HCT116 (cell line): Measurements from ENCODE around the gene GIMD1. TPM values are rescaled to one million over a fixed set of nuclear protein-coding genes. Genes with fewer than 3 reads are reported as not detected.

ENCODE experiments used
- ATAC-seq: fragments of 200-7000 bp; cut with Tn5 transposase; 2 replicates; pipeline ENCODE4 v1.9.1; 2020; ENCODE audit warnings: mild to moderate bottlenecking, moderate library complexity
- BruUV-seq: library from RNA; stranded (reverse); fragments of 400-500 nt; replicated peaks from 2 replicates; lab custom pipeline; 2021; lab: Mats Ljungman, UMichigan
- CTCF ChIA-PET: fragments of 300-600 bp; sonication (Branson Sonifier 250); formaldehyde crosslinking; loops from one replicate; lab custom pipeline; 2021; ENCODE audit warnings: antibody characterized with exemption; lab: Charles Lee
- POLR2A ChIA-PET: fragments of 300-600, 350-600 bp; sonication (Branson Sonifier 250); formaldehyde crosslinking; loops from one replicate; lab custom pipeline; 2021; ENCODE audit warnings: antibody characterized with exemption; lab: Charles Lee
- RAD21 ChIA-PET, 2 experiments: fragments of 300-600 bp; sonication (Branson Sonifier 250); formaldehyde crosslinking; loops; one replicate each; lab custom pipeline; 2023; ENCODE audit warnings: low total read pairs in 2 of 2; ENCODE audit not compliant: uncharacterized antibody in 2 of 2, unreplicated experiment in 2 of 2, low non-redundant PET in 1 of 2; lab: Charles Lee
- DNase-seq: peaks from one replicate; pipeline ENCODE4 v3.0.0-alpha.2; 2010; ENCODE audit warnings: low read depth, low spot score
- H2AFZ ChIP-seq: fragments of 200-600 bp; shearing (Covaris generic), sonication (generic); 2 replicates; pipeline ENCODE4 v1.6.1; 2017; ENCODE audit warnings: low read depth, mixed run types, mixed read lengths, antibody characterized with exemption, low read length; ENCODE audit not compliant: poor library complexity, severe bottlenecking
- H3K27ac ChIP-seq: 2 replicates; pipeline ENCODE4 v1.5.1; 2012; ENCODE audit warnings: low read depth, low read length
- H3K27me3 ChIP-seq: fragments of 200-600 bp; sonication (generic); 2 replicates; pipeline ENCODE4 v1.6.1; 2016; ENCODE audit warnings: mixed run types, low read length, mixed read lengths; ENCODE audit not compliant: insufficient read depth
- H3K36me3 ChIP-seq, 2 experiments: fragments of 200-500 bp in 1 of 2; fragments of 200-600 bp in 1 of 2; sonication (Bioruptor generic) in 1 of 2; sonication (generic) in 1 of 2; 2 replicates each; pipeline versions ENCODE4 v1.5.1 to v1.6.1; 2014 to 2016; ENCODE audit warnings: low read length in 2 of 2, inconsistent platforms in 1 of 2, mixed read lengths in 1 of 2, mixed run types in 1 of 2; ENCODE audit not compliant: insufficient read depth in 2 of 2, control insufficient read depth in 1 of 2
- H3K4me1 ChIP-seq, 2 experiments: fragments of 200-600 bp in 1 of 2; sonication (generic) in 1 of 2; 2 replicates each; pipeline versions ENCODE4 v1.5.1 to v1.6.1; 2012 to 2017; ENCODE audit warnings: low read length in 2 of 2, inconsistent platforms in 1 of 2, mild to moderate bottlenecking in 1 of 2, mixed read lengths in 1 of 2, mixed run types in 1 of 2, moderate library complexity in 1 of 2; ENCODE audit not compliant: insufficient read depth in 2 of 2, control insufficient read depth in 1 of 2
- H3K4me2 ChIP-seq: fragments of 200-600 bp; sonication (generic); 2 replicates; pipeline ENCODE4 v1.6.1; 2017; ENCODE audit warnings: mixed run types, low read length, mixed read lengths
- H3K4me3 ChIP-seq, 2 experiments: fragments of 200-600 bp in 1 of 2; sonication (generic) in 1 of 2; replicated peaks in 1 of 2; 2 replicates each; pipeline ENCODE4 v1.5.1; 2011 to 2016; ENCODE audit warnings: low read length in 2 of 2, control low read depth in 1 of 2, low read depth in 1 of 2, mild to moderate bottlenecking in 1 of 2, mixed read lengths in 1 of 2, mixed run types in 1 of 2
- H3K79me2 ChIP-seq: fragments of 200-600 bp; sonication (generic); 2 replicates; pipeline ENCODE4 v1.6.1; 2017; ENCODE audit warnings: mild to moderate bottlenecking, mixed run types, low read length, moderate library complexity, mixed read lengths; ENCODE audit not compliant: insufficient read depth
- H3K9ac ChIP-seq: fragments of 200-600 bp; sonication (generic); 2 replicates; pipeline ENCODE4 v1.6.1; 2016; ENCODE audit warnings: low read length, mixed read lengths
- H3K9me2 ChIP-seq: fragments of 200-600 bp; sonication (generic), shearing (Covaris generic); 2 replicates; pipeline ENCODE4 v1.6.1; 2017; ENCODE audit warnings: mixed run types, mild to moderate bottlenecking, moderate library complexity; ENCODE audit not compliant: insufficient read depth
- H3K9me3 ChIP-seq, 2 experiments: fragments of 200-500 bp in 1 of 2; fragments of 200-600 bp in 1 of 2; sonication (Bioruptor generic) in 1 of 2; sonication (generic) in 1 of 2; 2 replicates each; pipeline ENCODE4 v1.6.1; 2014 to 2017; ENCODE audit warnings: low read length in 2 of 2, mixed read lengths in 2 of 2, inconsistent platforms in 1 of 2, low read depth in 1 of 2, mild to moderate bottlenecking in 1 of 2, mixed run types in 1 of 2, moderate library complexity in 1 of 2; ENCODE audit not compliant: control insufficient read depth in 1 of 2, insufficient read depth in 1 of 2
- H4K20me1 ChIP-seq: fragments of 200-600 bp; sonication (generic), shearing (Covaris generic); 2 replicates; pipeline ENCODE4 v1.6.1; 2017; ENCODE audit warnings: mixed run types, mild to moderate bottlenecking, moderate library complexity; ENCODE audit not compliant: insufficient read depth
- CBX3 ChIP-seq: IDR thresholded peaks from 2 replicates; pipeline ENCODE4 v1.6.1; 2012; ENCODE audit warnings: low read depth
- CEBPB ChIP-seq: IDR thresholded peaks from 2 replicates; pipeline ENCODE4 v1.6.1; 2012; ENCODE audit warnings: low read depth
- ELF1 ChIP-seq: IDR thresholded peaks from 2 replicates; pipeline ENCODE4 v1.6.1; 2012; ENCODE audit warnings: low read depth, borderline replicate concordance
- EZH2 ChIP-seq: fragments of 200-600 bp; sonication (generic); IDR thresholded peaks from 2 replicates; pipeline ENCODE4 v1.6.1; 2017; ENCODE audit warnings: antibody characterized with exemption, mixed run types
- EZH2phosphoT487 ChIP-seq: fragments of 200-600 bp; IDR thresholded peaks from 2 replicates; pipeline ENCODE4 v1.6.1; 2018; ENCODE audit warnings: antibody characterized with exemption, borderline replicate concordance
- FOSL1 ChIP-seq: IDR thresholded peaks from 2 replicates; pipeline ENCODE4 v1.6.1; 2012; ENCODE audit warnings: low read depth
- JUND ChIP-seq: IDR thresholded peaks from 2 replicates; pipeline ENCODE4 v1.6.1; 2012
- POLR2A ChIP-seq: IDR thresholded peaks from 2 replicates; pipeline ENCODE4 v1.7.0; 2011; ENCODE audit warnings: borderline replicate concordance; ENCODE audit not compliant: insufficient read depth, insufficient read length; ENCODE audit errors: extremely low read depth
- POLR2AphosphoS5 ChIP-seq: IDR thresholded peaks from 2 replicates; pipeline ENCODE4 v1.6.1; 2011; ENCODE audit warnings: mild to moderate bottlenecking, low read depth, low read length, moderate library complexity
- RAD21 ChIP-seq: IDR thresholded peaks from 2 replicates; pipeline ENCODE4 v1.6.1; 2012; ENCODE audit warnings: low read depth, mild to moderate bottlenecking
- SIN3A ChIP-seq: IDR thresholded peaks from 2 replicates; pipeline ENCODE4 v1.6.1; 2012; ENCODE audit warnings: low read depth
- SP1 ChIP-seq: IDR thresholded peaks from 2 replicates; pipeline ENCODE4 v1.6.1; 2012; ENCODE audit warnings: low read depth
- SRF ChIP-seq: IDR thresholded peaks from 2 replicates; pipeline ENCODE4 v1.6.1; 2012; ENCODE audit warnings: low read depth
- TCF7L2 ChIP-seq: IDR thresholded peaks from 2 replicates; pipeline ENCODE4 v1.7.0; 2011; ENCODE audit warnings: borderline replicate concordance, inconsistent platforms; ENCODE audit not compliant: insufficient read depth, insufficient read length; ENCODE audit errors: extremely low read depth
- ZFX ChIP-seq: fragments of 450-650 bp; IDR thresholded peaks from 2 replicates; pipeline ENCODE4 v1.6.1; 2017
- ZNF274 ChIP-seq: fragments of 200-500 bp; sonication (Bioruptor generic); IDR thresholded peaks from 2 replicates; pipeline ENCODE4 v1.6.1; 2014; ENCODE audit warnings: mild to moderate bottlenecking, low read depth, low read length, inconsistent platforms
- intact Hi-C: fragments of 100-400 bp; cut with micrococcal nuclease; formaldehyde crosslinking; loops from 2 replicates; pipeline ENCODE4 v1.10.0; 2022
- total RNA-seq: library from RNA; stranded (reverse); gene quantifications from one replicate; pipeline ENCODE4 v1.2.1, GENCODE V29; 2021; ENCODE audit not compliant: unreplicated experiment
- TF ChIP-seq, protein P1 (sequence below): IDR thresholded peaks from 2 replicates; pipeline ENCODE4 v1.6.1; 2012
- TF ChIP-seq, protein P2 (sequence below): IDR thresholded peaks from 2 replicates; pipeline ENCODE4 v1.6.1; 2012
- TF ChIP-seq, protein P3 (sequence below): IDR thresholded peaks from 2 replicates; pipeline ENCODE4 v1.6.1; 2012; ENCODE audit warnings: low read depth
- TF ChIP-seq, protein P4 (sequence below): IDR thresholded peaks from 2 replicates; pipeline ENCODE4 v1.6.1; 2011; ENCODE audit warnings: mild to moderate bottlenecking, low read length, moderate library complexity; ENCODE audit not compliant: insufficient replicate concordance; ENCODE audit errors: extremely low read depth

The GIMD1 gene
- total RNA-seq, 1 experiment from 2014 or later, result not detected

DNA sequence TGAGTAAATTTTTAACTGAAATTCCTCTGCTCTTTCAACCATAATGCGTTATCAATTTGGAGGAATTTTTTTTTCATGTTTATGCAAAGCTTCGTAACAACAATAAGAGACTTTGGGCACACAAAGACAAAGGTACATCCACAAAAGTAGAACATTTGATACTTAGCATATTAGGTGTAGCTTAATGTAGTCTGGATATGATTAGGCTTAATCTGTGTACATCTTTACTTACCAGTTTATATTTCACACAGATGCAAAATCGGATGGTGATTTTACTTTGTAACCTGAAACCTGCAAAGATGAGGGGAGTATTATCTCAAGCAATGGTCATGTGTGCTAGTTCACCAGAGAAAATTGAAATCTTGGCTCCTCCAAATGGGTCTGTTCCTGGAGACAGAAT, 32.0 kb downstream of the GIMD1 start:
- H3K9me2 ChIP-seq, result no peaks in the 10 kb centered on the region
- BruUV-seq, result no TSS peak
- CTCF ChIA-PET, result no interaction called here

More for the DNA sequence above, 32.0 kb downstream of the GIMD1 start:
- POLR2A ChIA-PET, result no interaction called here
- Histone ChIP-seq H3K9ac (no peak overlapping the region), H3K4me1 (no peaks in the 10 kb centered on the region), H4K20me1 (no peaks in the 10 kb centered on the region), H3K27ac (no peak overlapping the region), H3K36me3 (peaks cover 25 to 29% of the 10 kb centered on the region in 2 experiments; a peak in 3 of 4 replicates), H3K4me2 (no peak overlapping the region), H2AFZ (no peak overlapping the region), H3K79me2 (peaks cover 33% of the 10 kb centered on the region), H3K27me3 (no peaks in the 10 kb centered on the region), H3K9me3 (no peaks in the 10 kb centered on the region), H3K4me3 (no peak overlapping the region)
- DNase-seq, result no peak
- ATAC-seq, result no peak
- TF ChIP-seq, protein P1, sequence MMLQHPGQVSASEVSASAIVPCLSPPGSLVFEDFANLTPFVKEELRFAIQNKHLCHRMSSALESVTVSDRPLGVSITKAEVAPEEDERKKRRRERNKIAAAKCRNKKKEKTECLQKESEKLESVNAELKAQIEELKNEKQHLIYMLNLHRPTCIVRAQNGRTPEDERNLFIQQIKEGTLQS, result no peak
- TF ChIP-seq ELF1 (no peak), CEBPB (no peak), RAD21 (no peak), JUND (no peak), ZNF274 (no peak), POLR2AphosphoS5 (no peak), EZH2phosphoT487 (no peak), CBX3 (no peak), SP1 (no peak), SRF (no peak), ZFX (no peak), TCF7L2 (no peak), SIN3A (no peak), POLR2A (no peak), FOSL1 (no peak), EZH2 (no peak)
- TF ChIP-seq, protein P2, sequence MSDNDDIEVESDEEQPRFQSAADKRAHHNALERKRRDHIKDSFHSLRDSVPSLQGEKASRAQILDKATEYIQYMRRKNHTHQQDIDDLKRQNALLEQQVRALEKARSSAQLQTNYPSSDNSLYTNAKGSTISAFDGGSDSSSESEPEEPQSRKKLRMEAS, result no peak
- TF ChIP-seq, protein P3, sequence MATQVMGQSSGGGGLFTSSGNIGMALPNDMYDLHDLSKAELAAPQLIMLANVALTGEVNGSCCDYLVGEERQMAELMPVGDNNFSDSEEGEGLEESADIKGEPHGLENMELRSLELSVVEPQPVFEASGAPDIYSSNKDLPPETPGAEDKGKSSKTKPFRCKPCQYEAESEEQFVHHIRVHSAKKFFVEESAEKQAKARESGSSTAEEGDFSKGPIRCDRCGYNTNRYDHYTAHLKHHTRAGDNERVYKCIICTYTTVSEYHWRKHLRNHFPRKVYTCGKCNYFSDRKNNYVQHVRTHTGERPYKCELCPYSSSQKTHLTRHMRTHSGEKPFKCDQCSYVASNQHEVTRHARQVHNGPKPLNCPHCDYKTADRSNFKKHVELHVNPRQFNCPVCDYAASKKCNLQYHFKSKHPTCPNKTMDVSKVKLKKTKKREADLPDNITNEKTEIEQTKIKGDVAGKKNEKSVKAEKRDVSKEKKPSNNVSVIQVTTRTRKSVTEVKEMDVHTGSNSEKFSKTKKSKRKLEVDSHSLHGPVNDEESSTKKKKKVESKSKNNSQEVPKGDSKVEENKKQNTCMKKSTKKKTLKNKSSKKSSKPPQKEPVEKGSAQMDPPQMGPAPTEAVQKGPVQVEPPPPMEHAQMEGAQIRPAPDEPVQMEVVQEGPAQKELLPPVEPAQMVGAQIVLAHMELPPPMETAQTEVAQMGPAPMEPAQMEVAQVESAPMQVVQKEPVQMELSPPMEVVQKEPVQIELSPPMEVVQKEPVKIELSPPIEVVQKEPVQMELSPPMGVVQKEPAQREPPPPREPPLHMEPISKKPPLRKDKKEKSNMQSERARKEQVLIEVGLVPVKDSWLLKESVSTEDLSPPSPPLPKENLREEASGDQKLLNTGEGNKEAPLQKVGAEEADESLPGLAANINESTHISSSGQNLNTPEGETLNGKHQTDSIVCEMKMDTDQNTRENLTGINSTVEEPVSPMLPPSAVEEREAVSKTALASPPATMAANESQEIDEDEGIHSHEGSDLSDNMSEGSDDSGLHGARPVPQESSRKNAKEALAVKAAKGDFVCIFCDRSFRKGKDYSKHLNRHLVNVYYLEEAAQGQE, result no peak
- TF ChIP-seq, protein P4, sequence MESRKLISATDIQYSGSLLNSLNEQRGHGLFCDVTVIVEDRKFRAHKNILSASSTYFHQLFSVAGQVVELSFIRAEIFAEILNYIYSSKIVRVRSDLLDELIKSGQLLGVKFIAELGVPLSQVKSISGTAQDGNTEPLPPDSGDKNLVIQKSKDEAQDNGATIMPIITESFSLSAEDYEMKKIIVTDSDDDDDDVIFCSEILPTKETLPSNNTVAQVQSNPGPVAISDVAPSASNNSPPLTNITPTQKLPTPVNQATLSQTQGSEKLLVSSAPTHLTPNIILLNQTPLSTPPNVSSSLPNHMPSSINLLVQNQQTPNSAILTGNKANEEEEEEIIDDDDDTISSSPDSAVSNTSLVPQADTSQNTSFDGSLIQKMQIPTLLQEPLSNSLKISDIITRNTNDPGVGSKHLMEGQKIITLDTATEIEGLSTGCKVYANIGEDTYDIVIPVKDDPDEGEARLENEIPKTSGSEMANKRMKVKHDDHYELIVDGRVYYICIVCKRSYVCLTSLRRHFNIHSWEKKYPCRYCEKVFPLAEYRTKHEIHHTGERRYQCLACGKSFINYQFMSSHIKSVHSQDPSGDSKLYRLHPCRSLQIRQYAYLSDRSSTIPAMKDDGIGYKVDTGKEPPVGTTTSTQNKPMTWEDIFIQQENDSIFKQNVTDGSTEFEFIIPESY, result no peak
- RAD21 ChIA-PET, result no interaction called here
- intact Hi-C loops, result no loop called here
